NCI-H2171 treated with DMSO at 0.1 percent for 48 hours (cell line): Measurements from ENCODE around the gene CCNL1.
"Not testable (repeated sequence)": the region's sequence is repeated elsewhere in the genome, so short reads cannot be mapped to it uniquely, and the experiment has no call there.

Source experiments
- DNase-seq: peaks from one replicate; lab custom pipeline; 2025; lab: John Stamatoyannopoulos, UW

The CCNL1 gene

DNA sequence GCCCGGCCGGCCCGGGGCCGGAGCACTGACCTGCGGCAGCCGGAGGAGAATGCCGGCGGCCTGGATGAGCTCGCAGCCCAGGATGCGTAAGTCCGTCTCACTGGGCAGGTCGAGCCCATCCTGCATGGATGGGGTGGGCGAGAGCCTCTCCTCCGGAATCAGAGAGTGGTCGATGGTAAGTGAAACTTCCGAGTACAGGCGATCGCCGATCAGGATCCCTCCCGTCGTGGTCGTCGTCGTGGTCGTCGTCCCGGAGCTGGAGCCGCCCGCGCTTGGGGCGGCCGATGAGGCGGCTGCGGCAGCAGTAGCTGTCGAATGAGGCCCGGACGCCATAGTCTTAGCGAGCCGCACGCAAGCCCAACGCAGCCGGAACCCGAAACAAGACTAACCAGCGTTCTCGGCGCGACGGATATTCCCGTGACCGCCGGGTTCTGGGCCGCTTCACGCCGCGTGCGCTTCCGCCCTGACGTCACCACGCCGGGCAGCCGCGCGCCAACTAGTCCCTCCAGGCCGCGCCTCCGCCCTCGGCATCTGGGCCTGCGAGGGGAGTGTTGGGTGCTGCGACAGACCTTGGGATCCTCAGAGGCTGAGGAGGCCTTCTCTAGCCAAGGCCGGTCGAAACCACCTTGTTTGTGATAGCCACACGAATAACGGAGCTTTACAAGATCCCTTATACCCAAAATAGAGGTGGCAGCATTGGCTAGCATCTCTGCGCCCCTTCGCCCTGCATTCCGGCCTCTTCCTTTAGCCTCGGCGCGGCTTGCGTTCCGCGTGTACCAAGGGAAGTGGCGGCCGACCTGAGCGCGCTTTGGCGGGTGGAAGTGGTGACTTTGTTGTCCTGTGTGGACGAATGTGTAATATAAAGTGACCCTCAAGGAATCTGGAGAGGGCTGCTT lies at the start of gene CCNL1:
CCNL1 (minus strand) TSS at position 386 of the 896 bp plus-strand sequence; CDS start at position 333, 53 bp downstream.
- DNase-seq: peak; percentile 95

DNA sequence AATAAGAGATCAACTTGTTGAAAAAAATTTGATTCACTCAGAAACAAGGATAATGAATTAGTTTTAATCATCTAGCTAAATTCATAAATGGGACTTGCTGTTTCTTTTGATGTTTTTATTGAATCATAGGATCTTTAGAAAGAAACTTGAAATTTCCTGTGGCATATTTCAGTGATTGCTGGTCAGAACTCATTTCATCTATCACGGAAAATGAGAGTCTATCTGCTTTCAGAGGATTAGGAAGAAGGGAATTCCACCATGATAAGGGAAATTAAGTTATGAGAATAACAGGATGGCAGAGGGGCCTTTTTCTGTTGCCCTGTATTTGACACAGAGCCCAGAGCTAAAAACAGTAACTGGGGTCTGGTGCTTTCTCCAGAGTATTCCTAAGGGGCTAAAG lies 44.9 kb upstream of the CCNL1 start:
- no peak for DNase-seq

DNA sequence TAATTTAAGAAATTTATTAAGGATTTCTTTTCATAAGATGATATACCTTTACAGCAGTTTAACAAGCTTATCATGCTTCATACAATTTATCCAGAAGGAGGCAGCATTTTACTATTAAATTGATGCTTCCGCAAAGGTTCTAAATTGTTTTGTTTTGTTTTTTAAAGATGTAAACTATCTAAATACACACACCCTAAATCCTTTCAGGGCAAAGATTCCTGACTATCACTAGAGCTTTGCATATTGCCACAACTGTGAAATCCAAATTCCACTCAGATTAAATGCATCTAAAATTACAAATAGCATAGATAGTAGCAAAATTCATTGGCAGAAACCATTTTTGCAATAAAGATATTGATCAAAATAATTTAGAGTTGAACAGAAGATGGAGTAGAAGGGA lies 44.5 kb upstream of the CCNL1 start:
- peak; percentile 41 for DNase-seq

DNA sequence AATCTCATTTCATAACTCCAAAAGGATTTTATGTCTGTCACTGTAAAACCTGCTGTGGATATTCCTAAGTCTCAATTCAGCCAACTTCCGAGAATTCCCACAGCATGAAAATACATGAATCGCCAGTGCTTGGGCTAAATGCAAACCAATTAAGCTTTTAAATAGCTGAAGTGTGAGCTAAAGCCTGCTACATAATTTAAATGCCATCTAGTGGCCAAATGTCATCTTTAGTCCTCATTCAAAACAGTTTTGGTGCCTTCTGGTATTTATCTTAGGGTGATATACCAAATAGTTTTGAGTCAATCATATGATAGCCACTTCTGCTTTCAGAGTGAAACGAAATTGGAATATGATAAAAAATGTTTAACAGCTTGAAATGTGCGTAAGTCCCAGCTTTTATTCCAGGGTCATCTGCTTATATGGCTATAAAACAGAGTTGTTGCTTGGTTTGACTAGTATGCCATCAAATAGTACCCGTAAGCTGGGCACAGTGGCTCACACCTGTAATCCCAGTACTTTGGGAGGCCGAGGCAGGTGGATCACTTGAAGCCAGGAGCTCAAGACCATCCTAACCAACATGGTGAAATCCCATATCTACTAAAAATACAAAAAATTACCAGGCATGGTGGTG lies 41.8 kb upstream of the CCNL1 start:
- peak; percentile 58 for DNase-seq

DNA sequence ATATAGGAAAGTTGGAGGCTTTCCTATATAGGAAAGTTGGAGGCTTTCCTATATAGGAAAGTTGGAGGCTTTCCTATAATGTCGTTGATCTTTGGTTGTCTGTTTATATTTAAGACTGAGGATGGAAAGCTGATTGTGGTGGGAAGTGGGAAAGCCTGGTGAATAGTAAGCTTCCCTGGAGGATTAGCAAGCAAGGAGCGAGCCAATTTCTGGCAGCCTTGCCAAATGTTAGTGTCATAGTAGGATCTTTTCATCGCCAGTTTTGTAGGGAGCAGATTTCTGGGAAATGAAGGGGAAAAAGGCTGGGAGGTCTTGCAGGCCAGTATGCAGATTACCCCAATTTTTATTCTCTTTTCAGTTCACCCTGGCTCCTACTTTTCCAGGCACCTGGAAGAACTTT lies 39.9 kb upstream of the CCNL1 start:
- no peak for DNase-seq

DNA sequence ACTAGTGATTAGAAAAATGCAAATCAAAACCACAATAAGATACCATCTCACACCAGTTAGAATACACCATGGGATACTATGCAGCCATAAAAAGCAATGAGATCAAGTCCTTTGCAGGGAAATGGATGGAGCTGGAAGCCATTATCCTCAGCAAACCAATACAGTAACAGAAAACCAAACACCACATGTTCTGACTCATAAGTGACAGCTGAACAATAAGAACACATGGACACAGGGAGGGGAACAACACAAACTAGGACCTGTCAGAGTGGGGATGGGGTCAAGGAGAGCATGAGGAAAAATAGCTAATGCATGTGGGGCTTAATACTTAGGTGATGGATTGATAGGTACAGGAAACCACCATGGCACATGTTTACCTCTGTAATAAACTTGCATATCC lies 36.0 kb upstream of the CCNL1 start:
- DNase-seq: no peak

DNA sequence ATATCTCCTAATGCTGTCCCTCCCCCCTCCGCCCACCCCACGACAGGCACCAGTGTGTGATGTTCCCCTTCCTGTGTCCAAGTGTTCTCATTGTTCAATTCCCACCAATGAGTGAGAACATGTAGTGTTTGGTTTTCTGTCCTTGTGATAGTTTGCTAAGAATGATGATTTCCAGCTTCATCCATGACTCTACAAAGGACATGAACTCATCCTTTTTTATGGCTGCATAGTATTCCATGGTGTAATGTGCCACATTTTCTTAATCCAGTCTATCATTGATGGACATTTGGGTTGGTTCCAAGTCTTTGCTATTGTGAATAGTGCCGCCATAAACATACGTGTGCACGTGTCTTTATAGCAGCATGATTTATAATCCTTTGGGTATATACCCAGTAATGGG lies 31.2 kb upstream of the CCNL1 start:
- DNase-seq: not testable (repeated sequence)

DNA sequence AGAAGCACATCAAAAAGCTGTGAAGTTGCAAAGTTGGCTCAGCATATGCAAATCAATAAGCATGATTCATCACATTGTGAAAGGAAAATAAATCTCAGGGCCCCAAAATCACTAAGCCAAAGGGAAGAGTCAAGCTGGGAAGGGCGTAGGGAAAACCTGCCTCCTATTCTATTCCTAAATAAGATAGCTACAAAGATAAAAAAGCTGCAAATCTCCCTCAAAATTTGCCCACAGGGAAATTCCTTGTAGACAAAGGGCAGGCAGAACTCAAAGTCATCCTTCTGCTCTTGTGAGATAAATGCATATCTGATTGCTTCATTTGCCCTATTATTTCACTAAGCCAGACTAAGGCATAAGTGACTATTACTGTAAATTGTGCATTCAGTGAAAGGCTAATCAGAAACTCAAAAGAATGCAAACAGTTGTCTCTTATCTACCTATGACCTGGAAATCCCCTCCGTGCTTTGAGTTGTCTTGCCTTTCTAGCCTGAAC lies 30.5 kb upstream of the CCNL1 start:
- DNase-seq: no peak

DNA sequence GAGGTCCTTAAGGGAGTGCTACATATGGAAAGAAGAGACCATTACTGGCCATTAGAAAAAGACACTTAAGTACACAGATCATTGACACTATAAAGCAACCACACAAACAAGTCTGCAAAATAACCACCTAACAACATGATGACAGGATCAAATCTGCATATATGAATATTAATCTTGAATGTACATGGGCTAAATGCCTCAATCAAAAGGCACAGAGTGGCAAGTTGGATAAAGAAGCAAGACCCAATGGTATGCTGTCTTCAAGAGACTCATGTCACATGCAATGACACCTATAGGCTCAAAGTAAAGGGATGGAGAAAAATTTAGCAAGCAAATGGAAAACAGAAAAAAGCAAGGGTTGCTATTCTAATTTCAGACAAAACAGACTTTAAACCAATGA lies 28.4 kb upstream of the CCNL1 start:
- no peak for DNase-seq

DNA sequence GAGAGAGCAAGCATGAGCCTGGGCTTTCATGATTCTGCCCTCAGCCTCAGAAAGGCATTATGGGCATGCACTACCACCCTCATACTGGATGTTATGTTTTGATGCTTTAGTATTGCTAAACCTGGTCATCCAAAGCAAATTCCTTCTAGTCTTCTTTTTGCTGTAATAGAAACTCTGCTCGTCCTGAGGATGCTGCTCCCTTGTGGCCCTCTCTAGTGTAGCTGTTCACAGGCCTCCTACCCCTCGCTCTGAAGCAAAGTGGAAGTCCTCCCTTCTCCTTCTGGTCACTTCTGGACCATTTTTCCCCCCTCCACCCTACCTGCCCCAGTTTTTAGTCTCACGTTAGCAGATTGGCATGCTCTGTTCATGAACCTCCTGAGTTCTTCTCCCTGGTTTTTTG lies 22.9 kb upstream of the CCNL1 start:
- DNase-seq: no peak

DNA sequence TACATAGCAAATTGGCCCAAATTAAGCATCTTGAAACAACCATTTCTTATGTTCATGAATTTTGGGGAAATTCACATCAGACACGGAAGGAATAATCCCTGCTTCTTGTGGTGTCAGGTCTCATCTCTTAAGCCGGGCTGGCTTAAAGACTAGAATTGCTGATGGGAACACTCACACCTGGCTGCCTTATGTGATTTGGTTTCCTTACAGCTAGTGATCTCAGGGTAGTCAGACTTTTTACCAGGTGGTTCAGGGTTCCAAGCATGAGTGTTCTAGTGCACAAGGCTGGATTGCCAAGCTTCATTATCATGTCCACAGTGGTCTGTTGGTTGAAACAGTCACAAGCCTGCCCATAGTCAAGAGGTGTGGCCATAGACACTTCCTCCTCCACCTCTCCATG lies 20.3 kb upstream of the CCNL1 start:
- no peak for DNase-seq

DNA sequence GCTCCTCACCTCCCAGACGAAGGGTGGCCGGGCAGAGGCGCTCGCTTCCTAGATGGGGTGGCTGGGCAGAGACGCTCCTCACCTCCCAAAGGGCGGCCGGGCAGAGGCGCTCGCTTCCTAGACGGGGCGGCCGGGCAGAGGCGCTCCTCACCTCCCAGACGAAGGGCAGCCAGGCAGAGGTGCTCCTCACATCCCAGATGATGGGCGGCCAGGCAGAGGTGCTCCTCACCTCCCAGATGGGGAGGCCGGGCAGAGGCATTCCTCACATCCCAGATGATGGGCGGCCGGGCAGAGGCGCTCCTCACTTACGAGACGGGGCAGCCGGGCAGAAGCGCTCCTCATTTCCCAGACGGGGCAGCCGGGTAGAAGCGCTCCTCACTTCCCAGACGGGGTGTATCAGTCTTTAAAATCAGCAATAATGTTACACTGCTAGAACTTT lies 19.4 kb upstream of the CCNL1 start:
- no peak for DNase-seq

DNA sequence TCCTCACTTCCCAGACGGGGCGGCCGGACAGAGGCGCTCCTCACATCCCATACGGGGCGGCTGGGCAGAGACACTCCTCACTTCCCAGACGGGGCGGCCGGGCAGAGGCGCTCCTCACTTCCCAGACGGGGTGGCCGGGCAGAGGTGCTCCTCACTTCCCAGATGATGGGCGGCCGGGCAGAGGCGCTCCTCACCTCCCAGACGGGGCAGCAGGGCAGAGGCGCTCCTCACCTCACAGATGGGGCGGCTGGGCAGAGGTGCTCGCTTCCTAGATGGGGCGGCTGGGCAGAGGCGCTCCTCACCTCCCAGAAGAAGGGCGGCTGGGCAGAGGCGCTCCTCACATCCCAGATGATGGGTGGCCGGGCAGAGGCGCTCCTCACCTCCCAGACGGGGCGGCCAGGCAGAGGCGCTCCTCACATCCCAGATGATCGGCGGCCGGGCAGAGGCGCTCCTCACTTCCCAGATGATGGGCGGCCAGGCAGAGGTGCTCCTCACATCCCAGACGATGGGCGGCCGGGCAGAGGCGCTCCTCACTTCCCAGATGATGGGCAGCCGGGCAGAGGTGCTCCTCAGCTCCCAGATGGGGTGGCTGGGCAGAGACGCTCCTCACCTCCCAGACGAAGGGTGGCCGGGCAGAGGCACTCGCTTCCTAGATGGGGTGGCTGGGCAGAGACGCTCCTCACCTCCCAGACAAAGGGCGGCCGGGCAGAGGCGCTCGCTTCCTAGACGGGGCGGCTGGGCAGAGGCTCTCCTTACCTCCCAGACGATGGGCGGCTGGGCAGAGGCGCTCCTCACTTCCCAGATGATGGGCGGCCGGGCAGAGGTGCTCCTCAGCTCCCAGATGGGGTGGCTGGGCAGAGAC lies 18.8 kb upstream of the CCNL1 start:
- DNase-seq: not testable (repeated sequence)

DNA sequence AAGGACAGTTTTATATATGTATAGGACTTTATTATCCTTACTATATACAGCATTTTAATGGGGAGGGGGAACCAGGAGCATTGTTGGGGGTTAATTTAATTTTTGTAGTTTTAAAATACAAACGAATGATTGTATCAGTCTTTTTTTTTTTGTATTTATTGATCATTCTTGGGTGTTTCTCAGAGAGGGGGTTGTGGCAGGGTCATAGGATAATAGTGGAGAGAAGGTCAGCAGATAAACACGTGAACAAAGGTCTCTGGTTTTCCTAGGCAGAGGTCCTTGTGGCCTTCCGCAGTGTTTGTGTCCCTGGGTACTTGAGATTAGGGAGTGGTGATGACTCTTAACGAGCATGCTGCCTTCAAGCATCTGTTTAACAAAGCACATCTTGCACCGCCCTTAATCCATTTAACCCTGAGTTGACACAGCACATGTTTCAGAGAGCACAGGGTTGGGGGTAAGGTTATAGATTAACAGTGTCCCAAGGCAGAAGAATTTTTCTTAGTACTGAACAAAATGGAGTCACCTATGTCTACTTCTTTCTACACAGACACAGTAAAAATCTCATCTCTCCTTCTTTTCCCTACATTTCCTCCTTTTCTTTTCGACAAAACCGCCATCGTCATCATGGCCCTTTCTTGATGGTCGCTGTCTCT lies 18.0 kb upstream of the CCNL1 start:
- not testable (repeated sequence) for DNase-seq

DNA sequence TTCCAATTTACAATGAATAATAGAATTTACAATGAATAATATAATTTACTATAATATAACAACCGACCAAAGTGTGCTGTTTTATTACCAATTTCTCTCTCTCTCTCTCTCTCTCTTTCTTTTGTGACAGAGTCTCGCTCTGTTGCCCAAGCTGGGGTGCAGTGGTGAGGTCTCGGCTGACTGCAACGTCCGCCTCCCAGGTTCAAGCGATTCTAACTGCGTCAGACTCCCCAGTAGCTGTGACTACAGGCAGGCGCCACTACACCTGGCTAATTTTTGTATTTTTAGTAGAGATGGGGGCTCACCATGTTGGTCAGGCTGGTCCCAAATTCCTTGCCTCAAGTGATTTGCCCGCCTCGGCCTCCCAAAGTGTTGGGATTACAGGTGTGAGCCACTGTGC lies 17.0 kb upstream of the CCNL1 start:
- DNase-seq: no peak

DNA sequence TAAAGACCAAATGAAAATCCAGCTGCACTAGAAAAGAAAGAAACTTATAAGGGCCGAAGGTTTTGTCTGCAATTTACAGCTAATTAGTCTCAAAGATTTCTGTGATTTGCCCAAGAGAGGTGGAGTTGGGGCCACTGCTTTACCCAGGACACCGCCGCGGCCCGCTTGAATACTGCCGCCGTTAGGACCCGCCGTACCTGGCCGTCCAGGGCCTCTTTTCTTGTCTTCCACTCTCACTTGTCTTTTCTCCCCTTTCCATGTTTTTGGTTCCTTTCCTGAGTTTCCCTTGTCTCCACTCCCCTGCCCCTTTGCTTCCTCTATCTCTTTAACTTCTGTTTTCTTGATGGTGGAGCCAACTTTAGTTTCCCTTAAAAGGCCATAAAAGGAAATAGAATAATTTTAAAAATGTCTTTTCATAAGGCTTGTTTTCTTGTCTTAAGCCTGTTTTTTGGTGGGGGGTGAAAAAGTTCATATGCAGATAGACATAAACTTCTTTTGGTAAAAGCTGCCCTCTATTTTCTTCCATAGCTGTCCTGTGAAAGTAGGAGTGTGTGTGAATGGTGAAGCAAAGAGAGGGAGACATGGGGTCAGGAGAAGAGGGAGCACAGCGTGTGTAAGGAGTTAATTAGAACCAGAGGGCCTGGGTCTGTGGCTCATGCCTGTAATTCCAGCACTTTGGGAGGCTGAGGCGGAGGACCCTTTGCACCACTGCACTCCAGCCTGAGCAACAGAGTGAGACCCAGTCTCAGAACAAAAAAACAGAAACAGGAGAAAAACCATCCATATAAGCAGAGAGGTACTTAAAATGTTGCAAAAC lies 16.0 kb upstream of the CCNL1 start:
- DNase-seq: peak; percentile 30

DNA sequence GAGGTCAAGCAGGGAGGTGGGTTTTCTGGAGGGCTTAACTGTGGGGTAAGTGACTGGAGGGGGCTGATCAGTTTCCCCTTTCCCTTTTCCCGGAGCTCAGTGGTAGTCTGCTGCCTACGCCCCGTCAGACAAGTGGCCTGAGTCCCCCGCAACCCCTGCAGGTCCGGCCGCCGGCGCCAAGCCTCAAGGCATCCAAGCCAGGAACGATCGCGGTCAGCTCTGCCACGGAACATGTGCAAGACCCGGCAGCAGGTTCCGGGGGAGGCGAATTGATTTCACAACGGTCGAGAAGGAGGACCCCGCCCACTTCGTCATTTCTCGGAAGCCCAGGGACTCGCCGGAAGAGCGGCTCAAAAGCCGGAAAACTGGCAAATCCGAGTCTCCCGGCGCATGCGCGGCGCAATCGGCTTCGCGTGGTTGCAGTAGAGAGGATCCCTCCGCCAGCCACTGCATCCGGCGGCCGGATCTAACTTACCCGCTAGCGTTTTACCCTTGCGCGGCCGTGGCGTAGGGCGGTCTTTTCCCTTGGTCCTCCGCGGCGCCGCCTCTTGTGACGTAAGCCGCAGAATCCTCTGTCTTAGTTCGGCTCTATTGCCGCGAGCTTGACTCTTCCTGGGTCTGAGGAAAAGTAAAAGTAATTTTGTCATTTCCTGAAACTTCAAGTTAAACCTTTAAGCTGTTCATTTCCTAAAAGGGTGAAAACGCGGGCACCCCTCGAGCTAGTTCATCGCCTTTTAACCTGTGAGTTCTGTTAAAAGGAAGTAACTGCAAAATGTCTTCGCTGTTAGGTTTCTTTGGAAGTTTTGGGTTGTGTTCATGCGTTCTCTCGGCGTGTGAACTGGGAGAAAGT lies 14.9 kb upstream of the CCNL1 start:
- DNase-seq: peak; percentile 99

DNA sequence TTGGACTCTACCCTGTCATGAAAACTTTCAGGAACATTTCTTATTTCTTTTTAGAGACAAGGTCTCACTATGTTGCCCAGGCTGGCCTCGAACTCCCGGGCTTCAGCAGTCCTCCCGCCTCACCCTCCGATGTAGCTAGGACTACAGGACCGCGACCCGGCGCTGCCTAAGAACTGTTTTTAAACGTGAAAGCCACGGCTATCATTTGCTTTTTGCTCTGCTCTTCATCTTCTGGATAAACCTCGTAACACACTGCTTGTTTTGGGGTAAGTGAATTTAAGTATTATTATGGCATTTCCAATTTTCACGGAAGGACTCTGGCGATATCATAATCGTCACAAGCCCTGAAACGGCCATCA lies 14.3 kb upstream of the CCNL1 start:
- peak; percentile 81 for DNase-seq

DNA sequence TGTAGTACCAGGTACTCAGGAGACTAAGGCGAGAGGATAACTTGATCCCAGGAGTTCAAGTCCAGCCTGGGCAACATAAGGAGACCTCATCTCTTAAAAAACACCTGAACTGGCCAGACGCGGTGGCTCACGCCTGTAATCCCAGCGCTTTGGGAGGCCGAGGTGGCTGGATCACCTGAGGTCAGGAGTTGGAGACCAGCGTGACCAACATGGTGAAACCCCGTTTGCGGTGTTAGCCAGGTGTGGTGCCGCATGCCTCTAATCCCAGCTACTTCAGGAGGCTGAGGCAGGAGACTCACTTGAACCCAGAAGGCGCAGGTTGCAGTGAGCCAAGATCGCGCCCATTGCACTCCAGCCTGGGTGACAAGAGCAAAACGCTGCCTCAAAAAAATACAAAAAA lies 13.4 kb upstream of the CCNL1 start:
- not testable (repeated sequence) for DNase-seq

DNA sequence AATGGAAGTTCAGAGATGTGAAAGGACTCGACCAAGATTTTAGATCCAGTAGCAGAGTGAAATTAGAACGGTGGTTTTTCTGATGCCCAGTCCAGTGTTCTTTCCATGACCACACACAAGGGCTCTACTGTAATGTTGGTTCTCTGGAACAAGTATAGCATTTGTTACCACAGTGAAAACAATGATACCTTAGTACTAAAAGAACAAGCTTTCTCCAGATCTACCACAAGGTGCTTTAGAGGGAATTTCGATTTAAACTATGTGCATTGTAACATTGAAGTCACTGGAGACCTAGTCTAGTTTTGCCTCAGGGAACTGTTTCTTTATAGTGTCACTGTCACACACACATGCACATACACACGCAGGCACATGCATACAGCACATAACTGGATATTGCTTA lies 12.8 kb upstream of the CCNL1 start:
- DNase-seq: no peak
